Stimulated activated CD4-positive, alpha-beta T cell treated with anti-CD3 and anti-CD28 coated beads, Interleukin-12 subunit alpha, Interleukin-12 subunit beta, amount 100 ng/mL, for 48 hours (primary cell): Measurements from ENCODE around the gene LRPAP1.

Experiments used
- DNase-seq, 3 donors: peaks; one replicate each; pipeline ENCODE4 v3.0.0-alpha.2; 2020; ENCODE audit warnings: low read depth in 2 of 3, low spot score in 1 of 3

LRPAP1 gene

DNA sequence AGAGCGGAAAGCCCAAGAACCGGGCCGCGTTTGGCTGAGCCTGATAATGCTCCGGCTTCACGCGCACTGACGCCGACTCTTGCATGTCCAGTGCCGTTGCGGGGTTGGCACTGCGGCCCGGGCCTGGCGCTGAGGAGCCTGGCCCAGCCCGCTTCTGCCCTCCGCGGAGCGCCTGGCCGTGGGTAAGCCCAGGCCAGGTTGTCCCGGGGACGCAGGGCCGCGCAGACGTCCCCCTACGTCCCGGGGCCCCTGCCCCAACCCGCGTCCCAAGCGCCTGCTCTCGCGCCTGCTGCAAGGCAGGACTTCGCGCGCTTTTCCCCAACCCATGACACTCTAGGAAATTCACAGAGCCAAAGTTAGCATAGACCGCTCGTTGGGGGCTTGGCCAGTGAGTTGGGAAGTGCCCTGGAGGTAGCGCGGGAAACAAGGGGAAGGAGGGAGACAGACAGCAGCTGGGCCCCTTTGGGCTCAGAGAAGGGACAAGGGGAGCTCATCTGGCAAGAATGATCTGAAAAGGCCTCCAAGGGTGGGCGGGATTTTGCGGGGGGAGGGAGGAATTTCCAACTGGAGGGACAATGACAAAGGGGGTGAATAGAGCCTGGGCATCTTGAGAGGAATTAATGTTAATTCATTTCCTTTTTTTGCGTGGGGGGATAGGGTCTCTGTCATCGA is 665 bp upstream of the LRPAP1 start:
- DNase-seq, result no peak

DNA sequence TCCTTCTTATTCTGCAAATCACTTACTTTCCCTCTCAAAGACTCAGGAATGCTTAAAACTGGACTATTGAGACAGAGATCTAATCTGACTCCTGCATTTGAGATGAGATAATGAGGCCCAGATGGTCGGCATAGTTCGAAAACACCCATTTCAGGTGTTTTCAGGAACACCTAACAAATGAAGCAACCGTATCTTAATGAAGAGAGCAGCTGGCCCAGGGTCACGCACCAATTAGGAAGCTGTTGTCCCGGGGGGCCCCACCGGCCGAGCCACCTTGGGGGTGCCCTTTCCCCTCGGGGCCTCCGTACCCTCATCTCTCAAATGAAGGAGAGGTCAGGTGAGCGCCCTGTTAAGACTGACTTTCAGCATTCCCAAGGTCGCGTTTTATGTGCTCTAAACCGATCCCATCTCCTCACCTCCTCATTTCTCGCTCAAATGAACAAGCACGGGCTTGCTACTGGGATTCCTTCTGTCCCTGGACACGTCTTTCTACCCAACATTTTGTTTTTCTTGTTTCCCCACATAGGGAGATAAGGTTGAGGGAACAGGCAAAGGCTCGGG is 824 bp downstream of the LRPAP1 start:
- no peak for DNase-seq

DNA sequence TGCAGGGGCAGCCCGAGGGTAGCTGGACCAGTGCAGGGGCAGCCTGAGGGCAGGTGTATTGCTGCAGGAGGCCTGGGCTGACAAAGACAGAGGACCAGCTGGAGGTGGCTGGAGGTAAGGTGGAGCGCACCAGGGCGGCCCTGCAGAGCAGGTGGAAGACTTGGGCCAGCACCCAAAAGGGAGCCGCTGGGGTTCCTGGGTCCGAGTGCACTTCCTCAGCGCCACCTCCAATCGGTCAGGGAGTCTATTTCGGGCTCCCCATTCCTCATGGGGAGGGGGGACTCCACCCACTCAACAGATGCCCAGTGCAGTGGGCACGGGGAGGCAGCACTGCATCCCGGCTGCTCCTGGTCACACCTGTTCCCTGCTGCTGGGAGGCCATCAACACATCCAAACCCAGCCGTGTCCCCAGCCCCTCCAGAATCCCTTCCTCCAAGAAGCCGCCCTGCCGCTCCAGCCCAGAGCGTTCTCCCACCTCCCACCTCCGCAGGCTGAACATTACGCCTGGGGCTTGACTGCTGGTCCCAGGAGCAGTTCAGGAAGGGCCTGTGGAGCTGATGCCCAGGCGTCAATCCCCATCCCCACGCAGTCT is 1.5 kb downstream of the LRPAP1 start:
- no peak for DNase-seq

DNA sequence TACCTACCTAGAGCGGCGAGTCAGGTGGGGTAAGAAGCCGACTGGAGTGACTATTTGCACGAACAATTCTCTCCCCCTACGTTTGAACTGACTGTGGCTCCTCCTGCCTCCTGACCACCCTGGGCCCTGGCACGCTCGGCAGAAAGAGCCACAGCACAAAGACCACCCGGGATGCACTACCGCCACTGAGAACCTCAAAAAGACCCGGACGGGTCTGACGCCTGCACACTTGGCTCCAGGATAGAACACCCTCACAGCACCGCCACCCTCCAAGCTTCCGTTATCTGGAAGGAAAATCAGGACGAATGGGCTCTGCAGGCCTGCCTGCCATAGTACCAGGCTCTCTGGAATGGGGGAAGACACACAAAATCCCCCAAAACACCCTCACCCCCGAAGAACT is 2.2 kb downstream of the LRPAP1 start:
- no peak for DNase-seq

DNA sequence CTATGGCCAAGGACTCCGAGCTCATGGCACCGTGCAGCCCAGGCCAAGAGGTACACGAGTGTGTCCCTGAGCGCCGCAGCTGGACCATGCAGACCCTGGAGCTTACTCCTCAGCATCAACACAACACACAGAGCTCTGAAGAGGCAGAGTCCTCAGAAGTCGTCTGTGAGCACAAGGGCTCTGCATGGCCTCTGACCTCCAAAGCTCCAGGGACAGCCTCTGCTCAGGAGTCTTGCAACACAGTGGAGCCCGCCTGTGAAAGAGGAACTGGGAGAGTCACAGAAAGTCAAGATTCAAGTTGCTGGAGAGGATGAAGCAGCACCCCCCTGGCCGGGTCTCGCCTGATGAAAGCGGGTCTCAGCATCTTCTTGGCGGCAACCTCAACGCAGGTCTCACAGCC is 2.9 kb downstream of the LRPAP1 start:
- DNase-seq, result no peak

DNA sequence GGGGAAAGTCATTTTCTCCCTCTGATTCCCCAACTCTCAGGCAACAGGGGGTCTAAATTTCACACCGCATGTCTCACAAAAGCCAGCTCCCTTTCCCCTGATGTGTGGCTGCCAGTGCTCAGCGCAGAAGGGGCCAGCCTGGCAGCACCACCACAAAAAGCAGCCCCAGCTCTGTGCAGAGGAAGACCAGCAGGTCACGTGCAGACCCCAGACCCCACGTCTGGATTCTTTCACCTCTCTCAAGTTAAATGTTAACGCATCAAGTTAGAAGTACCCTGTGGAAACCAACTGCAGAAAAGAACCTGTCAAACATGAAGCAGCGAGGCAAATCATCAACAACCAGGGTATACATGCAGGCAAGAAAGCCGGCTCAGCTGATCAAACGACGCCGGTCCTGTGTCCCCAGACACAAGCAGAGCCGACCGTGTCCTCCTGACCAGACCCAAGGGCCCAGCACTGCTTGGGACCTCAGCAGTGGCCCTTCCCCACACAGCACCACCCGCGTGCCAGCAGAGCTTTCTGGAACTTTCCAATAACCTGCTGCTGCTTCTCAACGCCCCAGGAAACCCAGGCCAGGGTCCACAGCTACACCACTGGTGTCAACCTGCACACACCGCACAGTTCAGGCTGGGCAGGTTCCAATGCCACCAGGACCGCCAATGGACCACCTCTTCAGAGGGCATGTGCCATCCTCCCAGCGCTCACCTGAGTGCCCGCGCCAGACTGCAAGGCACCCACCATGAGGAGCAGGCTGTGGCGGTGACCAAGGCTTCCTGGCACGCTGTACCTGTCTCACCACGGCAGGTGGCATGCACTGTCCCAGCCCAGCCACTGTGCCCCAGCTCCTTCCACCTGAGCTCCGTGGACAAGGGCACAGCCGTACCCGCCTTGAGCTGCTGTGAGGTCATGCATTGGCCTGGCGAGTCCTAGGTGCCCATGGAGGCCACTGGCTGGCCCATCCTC is 4.0 kb downstream of the LRPAP1 start:
- DNase-seq, result no peak

DNA sequence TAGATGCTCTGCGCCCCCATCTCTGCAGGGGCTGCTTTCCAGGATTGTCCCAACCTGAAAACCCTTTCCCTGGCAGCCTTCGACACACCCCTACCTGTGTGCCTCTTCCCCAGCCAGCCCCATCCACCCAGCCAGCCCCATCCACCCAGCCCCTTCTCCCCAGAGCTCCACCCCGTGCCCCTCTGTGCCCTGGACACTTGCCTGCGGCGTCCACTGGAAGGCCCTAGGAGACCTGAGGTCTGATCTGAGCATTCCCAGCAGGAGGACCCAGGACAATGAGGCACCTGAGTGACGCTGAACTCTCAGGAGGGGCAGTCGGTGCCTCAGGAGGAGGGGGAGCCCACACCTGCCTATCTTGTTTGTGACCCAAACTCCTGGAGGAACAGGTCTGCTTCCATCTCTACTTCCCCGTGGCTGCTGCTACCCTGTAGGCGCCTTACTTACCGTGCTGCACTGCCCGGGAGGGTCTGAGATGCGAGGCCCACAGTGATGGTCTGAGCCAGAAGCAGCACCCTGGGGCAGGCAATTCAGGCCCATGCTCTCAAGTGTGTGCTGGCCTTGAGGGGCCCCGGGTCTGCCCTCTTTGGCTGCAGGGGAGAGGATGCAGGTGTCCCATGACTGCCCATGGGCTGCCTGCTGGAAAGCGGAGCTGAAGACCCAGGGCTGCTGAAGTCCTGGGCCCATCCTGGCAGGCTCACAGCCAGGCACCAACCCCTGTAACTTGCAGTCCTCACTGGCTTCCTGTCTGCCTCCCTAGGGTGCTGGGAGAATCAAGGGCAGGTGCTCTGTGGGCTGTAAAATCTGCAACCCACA is 4.9 kb downstream of the LRPAP1 start:
- no peak for DNase-seq

DNA sequence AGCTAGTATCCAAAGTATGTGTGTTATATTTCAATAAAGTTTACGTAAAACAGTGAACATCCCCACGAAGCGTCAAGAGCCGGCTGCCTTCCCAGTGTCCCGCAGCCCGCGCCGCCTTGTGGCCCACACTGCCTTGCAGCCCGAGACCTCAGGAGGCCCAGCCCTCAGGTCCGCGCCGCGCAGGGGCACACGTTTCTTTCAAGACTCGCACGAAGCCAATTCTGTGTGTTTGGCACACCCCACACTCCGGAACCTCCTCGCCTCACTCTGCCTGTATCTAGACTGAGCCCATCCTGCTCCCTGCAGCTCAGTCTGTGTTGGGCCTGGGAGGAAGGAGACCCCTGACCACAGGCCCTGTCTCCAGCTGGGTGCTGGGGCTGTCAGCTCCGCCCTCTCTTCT is 5.8 kb downstream of the LRPAP1 start:
- no peak for DNase-seq

DNA sequence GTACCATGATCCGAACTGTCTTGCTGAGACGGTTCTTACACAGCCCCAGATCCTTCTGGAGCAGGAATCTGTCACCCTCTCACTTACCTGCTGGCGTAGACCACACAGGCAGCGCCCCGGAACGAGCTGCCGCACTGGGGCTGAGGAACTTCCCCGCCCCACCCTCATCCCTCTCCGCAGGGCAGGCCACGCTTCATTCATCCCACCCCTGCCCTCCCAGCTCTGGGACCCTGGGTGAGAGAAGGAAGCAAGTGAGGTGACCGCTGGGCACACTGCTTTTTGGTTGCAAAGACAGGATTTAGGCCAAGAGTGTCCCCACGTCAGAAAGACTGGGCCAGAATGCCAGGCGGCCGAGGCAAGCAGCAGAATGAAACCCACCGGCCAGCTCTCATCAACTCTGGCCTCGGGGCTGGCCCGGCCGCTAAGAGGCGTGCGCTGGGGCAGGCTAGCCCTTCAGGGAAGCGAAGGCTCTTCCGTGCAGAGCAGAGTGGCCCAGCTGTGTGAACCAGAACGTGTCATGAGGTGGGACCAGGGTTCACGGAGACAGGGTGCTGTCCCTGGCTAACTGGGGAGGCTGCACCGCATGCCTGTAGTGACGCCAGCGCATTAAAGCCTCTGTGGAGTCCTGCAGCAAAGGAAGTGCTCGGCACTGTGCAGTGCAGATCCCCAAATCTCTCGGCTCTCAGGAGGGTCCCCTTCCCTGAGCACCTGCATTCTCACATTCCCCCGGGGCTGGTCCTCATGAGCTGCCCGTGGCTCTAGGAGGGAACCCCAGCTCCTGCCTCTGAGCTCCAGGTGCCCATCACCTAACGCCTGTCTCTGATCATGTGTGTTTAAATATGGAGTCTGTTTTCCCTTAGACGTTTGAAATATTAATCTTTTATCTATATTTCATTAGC is 6.4 kb downstream of the LRPAP1 start:
- DNase-seq, result no peak

DNA sequence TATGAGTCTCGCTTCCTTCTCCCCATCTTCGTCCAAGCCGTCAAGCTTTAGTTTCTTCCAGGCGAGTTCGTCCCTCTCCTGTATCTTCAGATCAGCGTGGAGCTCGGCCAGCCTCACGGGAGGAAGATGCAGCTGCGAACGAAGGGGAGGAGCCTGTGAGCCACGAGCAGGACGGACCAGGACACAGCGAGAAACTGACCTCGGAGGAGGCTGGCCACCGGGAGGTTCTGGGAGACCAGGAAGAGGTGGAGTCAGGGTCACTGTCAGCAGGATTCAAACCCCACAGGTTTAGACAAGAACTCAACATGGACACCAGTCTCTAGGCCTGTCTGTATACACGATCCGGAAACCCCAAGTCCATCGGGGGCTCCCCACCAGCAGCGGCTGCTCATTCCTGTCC is 7.3 kb downstream of the LRPAP1 start:
- DNase-seq, result no peak

DNA sequence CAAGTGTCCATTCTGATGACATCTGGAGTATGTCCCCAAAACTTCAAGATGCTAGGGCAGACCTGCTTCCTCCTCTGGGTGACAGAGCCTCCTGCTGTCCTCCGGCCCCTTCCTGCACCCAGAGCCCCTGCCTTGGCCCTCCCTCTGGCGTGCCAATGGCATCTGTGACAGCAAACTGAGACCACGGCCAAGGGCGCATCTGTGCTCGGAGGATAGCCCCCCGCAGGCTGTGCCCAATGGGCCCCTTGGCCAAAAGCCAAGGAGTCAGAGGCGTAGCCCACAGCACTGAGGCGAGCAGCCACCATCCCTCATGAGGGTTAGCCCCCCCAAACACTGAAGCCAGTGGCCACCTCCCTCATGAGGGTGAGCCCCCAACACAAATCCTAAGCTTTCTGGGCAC is 7.9 kb downstream of the LRPAP1 start:
- DNase-seq, result no peak

DNA sequence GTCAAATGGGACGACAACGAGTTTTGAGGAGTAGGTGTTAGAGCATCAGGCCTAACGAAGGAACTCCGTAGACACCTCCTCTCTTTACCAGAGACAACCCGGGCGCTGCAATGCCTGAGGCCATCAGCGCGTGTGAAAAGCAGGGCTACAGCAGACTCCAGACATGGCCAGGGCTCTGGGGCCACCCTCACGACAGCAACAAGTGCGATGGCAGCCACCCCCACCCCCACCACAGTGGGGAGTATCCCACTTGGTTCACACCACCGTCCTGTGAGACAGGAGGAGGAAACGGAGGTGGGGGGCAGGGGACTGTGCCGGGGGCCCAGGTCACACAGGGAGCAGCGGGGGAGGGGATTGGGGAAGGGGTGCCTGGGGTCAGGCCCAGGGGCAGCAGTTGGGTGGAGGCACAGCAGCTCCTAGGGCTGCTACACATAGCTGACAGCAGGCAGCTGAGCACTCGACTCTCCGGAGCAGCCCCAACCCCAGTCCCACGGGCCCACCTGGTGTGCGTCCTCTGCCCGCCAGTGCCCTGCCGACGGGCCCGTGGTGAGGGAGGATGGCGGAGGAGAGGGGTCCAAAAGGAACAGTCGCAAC is 8.5 kb downstream of the LRPAP1 start:
- DNase-seq, result no peak

DNA sequence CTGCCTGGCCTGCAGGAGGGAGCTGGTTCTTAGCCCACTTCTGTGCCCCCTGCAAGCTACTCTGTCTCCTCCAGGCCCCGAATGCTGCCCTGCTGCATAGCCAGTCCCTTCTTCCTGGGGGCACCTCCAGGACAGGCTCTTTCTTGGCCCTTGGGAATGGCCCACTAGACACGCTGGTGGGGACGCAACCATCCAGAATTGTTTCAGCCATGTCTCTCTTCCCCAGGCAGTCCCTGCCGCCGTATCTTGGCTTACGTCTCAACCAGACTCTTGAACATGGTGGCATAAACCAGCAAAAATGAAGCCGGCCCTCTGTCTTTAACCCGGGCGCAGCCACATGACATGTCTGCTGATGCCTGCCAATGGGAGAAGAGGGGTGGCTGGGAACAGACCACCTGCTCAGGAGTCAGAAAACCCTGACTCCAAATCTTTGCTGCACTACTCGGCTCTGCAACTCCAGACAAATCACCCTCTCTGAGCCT is 9.0 kb downstream of the LRPAP1 start:
- DNase-seq, result no peak

DNA sequence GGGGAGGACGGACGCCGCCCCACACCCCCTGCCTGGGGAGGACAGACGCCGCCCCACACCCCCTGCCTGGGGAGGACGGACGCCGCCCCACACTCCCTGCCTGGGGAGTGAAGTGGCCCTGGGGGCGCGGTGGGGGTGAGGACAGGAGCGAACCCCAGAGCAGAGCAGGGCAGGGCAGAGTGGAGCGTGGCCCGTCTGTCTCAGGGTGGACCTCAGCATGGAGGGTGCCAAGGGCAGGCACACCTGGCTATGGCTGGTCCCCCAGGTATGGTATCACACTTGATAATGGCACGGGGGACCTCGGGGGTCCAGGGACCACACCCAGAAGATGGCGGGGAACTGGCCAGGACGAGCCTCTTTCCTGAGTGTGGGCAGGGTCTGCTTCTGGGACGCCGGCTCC is 9.6 kb downstream of the LRPAP1 start:
- DNase-seq, result no peak

DNA sequence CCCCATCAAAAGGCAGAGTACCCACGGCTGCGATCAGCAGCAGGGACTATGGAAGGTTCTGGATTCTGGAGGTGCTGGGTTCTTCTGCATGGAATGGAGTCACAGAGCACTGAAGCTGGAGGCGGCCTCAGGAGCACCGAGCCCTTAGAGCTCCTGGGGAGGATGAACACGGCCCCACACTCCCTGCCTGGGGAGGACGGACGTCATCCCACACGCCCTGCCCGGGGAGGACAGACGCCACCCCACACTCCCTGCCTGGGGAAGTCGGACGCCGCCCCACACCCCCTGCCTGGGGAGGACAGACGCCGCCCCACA is 9.9 kb downstream of the LRPAP1 start:
- DNase-seq, result no peak

DNA sequence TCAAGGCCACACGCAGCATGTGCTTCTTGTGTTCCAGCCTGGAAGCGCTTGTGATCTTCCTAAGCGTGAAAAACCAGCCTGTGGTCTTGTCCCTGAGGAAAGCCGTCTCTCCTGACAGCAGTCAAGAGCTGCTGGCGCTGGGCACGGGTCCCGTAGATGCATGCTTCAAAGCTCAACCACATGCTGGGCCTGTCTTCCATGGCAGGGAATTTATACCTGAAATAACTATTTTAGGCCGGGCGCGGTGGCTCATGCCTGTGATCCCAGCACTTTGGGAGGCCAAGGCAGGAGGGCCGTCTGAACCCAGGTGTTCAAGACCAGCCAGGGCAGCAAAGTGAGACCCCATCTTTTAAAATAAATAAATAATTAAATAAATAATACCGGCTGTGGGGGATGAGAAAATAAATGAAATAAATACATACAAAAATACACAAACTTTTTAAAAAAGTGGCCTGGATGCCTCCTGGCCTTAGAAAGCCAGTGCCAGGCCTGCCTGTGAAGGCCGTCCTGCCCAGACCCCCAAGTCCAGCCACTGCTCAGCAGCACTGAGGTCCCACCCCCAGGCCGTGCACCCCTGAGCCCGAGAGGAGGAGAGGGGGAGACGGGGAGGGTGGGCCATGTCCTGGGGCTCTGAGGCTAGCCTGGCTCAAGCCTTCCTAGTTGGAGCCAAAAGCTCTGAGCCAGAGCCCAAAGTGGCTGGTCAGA is 10.4 kb downstream of the LRPAP1 start:
- no peak for DNase-seq

DNA sequence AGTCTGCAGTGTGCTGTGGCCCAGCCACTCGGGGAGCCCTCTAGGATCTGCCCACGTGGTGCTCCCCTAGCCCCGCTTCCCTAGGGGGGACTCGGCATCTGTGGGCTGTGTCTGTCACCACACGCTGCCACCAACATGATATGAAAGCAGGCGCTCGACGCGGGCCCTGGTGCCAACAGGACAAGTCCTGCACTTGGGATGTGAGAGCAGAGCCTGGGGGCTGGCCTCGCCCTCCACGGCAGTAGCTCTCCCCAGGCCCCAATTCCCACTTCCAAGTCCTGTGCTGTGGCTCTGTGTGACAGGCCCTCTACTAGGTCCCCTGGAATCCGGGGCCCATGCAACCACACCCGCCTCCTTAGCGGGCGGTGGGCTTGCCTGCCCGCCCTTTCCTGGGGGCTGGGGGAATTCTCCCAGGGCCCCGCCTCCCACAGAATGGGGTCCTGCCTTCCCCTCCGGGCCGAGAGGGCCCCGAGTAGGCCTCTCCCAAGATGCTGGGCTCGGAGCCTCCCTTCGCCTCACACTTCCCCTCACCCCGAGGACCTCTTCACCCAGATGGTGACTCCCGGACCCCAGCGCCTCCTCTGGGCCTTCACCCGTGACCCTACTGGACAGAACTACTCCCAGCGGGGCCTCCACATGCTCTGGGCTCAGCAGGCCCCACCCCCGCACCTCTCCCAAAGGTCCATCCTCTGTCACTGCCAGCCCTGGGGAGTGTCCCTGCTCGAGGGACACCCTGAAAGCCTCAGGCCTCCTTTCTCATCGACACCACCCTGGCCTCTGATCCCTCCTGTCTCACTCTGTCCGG is 11.2 kb downstream of the LRPAP1 start:
- DNase-seq, result no peak

DNA sequence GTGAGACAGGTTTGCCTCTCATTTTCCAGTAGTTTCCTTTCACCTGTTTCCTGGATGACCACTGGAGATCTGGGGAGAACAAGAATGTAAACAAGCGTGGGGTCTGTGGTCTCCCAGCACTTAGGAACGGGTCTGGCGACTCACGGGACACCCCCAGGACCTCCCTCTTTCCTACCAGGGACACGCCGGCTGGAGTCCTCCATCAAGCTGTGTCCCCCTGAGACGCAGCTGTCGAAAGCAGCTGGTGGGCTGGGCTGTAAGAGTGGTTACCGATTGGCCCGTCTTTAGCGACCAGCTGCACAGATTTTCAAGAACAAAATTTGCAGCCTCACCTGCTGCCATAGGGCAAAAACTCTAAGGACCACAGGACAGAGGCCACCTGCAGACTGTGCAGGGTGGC is 11.9 kb downstream of the LRPAP1 start:
- DNase-seq, result no peak
